ENCODE data around the gene ANKS6.

Gene ANKS6

DNA sequence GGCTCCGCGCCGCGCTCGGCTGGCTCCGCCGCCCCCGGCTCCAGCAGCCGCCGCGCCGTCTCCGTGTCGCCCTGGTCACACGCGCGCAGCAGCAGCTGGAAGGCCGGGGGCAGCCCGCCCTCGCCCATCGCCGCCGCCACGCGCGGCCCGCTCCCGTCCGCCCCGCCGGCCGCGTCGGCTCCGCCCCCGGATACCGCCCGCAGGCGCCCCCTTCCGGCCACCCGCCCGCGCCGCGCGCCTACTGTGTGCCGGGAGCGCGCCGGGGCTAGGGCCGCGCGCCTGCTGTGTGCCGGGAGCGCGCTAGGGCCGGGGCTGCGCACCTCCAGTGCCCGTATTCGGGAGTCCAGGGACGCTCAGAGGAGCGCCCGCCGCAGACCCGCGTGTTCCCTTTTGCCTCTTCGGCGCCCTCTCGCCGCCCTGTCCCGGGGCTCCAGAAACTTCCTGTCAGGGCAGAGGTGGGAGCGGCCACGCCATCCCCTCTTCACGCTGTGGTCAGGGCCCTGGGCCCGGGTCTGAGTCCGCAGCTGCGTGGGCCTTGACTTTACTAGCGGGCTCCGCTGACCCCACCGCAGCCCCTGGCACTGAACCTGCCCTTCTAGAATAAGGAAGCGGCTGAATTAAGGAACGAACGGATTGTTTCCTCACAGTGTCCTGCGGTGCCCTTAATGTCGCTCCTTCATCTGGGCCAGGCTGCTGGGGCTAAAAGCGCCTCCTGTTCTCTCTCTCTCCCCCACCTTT, at the start of gene ANKS6:
TSS of gene ANKS6 (minus strand) at position 192 of the 738 bp plus-strand sequence. CDS start at position 128, 64 bp downstream.
- Mint-ChIP-seq H3K27ac (peak within 1 kb of the TSS; percentile 83), H3K9me3 (no peaks in the 10 kb centered on the region), H3K36me3 (no peaks in the 10 kb centered on the region), H3K4me3 (peak within 1 kb of the TSS; percentile 88), H3K27me3 (no peaks in the 10 kb centered on the region), H3K4me1 (peaks cover 35% of the 10 kb centered on the region)

DNA sequence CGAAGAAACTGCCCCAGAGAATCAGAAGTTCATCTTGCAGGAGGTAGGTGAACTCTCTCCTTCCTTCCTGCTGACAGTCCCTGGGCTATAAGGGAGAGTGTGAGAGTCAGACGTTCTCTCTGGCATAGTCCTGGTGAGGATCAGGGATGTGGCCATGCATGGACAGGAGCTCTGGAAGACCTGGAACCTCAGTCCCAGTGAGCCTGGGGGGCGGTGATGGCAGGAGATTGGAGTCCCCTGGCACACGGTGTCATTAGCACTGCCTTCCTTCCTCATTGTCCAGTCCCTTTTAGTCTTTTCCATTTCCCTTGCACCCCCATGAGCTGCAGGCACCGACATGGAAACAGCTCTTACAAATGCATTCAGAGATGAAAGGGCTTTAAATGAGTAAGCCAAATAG, 49.7 kb upstream of the ANKS6 start:
- H3K4me1 Mint-ChIP-seq, result no peaks in the 10 kb centered on the region
- H3K9me3 Mint-ChIP-seq, result no peaks in the 10 kb centered on the region
- H3K36me3 Mint-ChIP-seq, result peaks cover 4% of the 10 kb centered on the region
- H3K27ac Mint-ChIP-seq, result no peak overlapping the region
- H3K27me3 Mint-ChIP-seq, result no peaks in the 10 kb centered on the region
- no peak overlapping the region for H3K4me3 Mint-ChIP-seq

DNA sequence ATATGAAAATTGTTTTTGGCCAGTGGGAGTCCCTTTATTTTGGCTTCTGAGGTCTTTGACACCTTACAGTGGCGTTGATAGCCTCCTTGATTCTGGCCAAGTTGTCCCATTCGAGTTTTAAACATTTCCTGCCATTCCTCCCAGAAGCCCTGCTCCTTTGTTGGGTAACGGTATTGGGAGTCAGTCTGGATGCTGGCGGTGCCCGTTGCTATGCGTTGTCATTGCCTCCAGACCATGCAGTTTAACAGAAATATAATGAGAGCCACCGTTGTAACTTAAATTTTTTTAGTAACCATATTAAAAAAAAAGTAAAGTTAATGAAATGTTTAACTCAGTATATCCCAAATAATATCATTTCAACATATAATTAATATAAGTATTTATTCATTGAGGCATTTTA, 46.2 kb upstream of the ANKS6 start:
- H3K4me3 Mint-ChIP-seq, result no peak overlapping the region
- no peak overlapping the region for H3K27ac Mint-ChIP-seq
- H3K9me3 Mint-ChIP-seq, result no peaks in the 10 kb centered on the region
- H3K4me1 Mint-ChIP-seq, result no peaks in the 10 kb centered on the region
- H3K27me3 Mint-ChIP-seq, result no peaks in the 10 kb centered on the region
- peaks cover 13% of the 10 kb centered on the region for H3K36me3 Mint-ChIP-seq

DNA sequence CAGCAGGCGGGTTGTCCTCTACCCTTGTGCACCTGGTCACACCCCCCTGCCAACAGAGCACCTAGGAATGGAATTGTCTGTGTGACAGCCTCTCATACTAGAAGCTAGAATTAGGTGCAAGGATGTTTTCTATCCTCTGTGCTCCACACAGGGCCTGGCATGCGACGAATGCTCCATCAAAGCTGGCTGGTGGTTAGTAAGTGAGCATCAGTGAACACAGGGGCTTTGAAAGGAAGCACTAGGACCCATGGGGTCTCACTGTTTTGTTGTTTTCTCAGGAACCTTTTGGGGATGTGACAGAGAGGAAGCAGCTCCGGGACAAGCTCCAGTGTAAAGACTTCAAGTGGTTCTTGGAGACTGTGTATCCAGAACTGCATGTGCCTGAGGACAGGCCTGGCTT, 43.4 kb upstream of the ANKS6 start:
- Mint-ChIP-seq H3K36me3 (peaks cover 17% of the 10 kb centered on the region), H3K4me1 (no peaks in the 10 kb centered on the region), H3K4me3 (no peak overlapping the region), H3K9me3 (no peaks in the 10 kb centered on the region), H3K27me3 (no peaks in the 10 kb centered on the region), H3K27ac (no peak overlapping the region)

DNA sequence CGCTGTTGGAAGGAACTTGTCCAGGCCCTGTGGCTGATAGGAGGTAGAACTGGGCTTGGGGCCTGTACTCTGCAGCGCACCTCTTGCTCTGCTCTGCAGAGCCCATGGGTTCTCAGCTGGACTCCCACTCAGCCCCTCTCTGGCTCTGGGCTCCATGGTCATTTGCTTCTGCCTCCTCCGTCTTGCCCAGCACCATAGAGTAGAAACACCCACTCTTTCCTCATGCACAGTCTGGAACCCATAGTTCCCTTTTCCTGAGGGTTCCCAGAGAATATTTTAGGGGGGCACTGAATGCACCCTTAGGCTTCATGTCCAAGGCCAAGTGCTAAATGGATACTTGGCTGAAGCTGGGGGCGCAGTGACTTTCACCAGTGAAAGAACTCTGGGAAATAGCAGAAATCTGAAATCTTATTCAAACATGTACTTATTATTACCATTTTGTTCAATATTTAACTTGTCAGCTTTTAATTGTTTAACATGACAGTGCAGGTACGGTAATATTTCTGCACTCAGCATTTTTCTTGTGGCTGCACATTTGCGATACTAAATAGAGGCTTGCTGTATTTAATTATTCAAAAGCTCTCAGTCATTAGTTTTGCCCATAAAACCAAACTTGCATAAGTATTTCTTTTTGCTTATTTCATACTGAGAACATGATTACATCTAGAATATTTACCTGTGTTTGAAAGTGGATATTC, 42.7 kb upstream of the ANKS6 start:
- no peak overlapping the region for H3K4me3 Mint-ChIP-seq
- H3K36me3 Mint-ChIP-seq, result peaks cover 16% of the 10 kb centered on the region
- no peak overlapping the region for H3K27ac Mint-ChIP-seq
- H3K4me1 Mint-ChIP-seq, result no peaks in the 10 kb centered on the region
- H3K9me3 Mint-ChIP-seq, result no peaks in the 10 kb centered on the region
- H3K27me3 Mint-ChIP-seq, result no peaks in the 10 kb centered on the region

DNA sequence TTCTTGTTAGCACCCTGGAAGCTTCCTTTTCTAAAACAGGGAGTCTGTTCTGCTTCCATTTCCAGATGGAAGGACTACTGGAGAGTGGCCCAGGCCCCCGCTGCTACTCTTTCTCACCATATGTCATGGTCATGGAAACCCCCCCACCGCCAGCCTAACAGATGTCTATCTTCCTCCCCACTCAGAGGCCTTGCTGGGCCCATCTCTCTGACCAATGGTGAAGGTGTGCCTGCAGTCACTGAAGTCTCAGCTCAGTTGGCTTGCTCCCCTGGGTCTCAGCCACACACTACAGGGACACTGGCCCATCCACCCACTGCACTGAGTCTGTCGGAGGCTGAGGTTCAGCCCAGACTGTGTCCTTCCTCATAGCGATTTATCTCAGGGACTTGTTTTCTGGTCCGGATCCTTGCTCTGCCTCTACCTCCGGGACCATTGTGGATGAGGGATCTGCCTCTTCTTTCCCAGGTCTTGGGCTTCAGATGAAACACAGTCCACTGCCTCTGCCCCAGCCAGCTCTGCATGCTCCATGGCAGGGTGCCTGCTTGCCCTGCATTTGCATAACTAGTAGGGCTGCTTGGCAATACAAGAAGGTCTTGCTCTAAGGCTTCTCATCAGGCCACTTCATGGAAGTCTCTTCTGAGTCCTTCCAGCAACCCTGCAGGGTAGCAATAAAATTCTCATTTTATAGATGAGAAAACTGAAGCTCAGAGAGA, 42.0 kb upstream of the ANKS6 start:
- H3K4me3 Mint-ChIP-seq, result no peak overlapping the region
- H3K27me3 Mint-ChIP-seq, result no peaks in the 10 kb centered on the region
- peak overlapping the region; percentile 59 for H3K27ac Mint-ChIP-seq
- H3K4me1 Mint-ChIP-seq, result no peaks in the 10 kb centered on the region
- H3K9me3 Mint-ChIP-seq, result no peaks in the 10 kb centered on the region
- H3K36me3 Mint-ChIP-seq, result peaks cover 16% of the 10 kb centered on the region

DNA sequence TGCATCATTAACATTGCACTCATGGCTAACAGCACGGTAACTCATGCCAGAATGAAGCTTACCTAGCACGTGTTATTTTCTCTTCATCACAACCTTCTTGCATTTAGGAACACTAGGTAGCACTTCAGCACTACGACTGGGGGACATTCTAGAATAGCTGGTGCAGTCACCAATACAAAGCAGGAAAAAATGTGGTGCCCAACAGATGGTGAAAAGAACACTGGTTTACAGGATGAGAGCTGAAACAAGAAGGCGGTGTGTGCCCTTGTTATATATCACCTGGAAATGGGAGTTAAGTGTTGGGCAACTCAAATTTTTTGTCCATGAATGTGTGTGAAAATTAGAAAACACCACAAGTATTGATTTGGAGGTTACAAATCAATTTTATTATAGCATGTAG, 41.2 kb upstream of the ANKS6 start:
- H3K9me3 Mint-ChIP-seq, result no peaks in the 10 kb centered on the region

DNA sequence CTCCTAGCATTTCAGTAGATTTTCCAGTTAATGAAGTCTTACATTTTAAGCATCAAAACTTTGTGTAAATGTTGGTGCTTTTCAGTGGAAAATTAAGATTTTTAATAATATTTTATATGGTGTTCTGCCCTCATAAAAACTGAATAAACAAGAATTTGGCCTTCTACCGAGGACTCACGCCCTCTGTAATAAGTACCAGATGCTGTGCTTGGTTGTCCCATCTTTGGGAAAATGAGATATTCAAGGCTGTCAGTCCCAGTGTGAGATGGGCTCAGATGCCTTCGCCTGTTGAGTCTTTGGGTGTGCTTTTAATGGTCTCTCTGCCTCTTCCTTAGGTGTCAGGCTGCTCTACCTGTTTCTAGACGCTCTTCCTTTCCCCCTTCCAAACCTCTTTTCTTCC, 39.9 kb upstream of the ANKS6 start:
- Mint-ChIP-seq H3K4me3 (no peak overlapping the region), H3K4me1 (no peaks in the 10 kb centered on the region), H3K9me3 (no peaks in the 10 kb centered on the region), H3K36me3 (peaks cover 23% of the 10 kb centered on the region), H3K27ac (no peak overlapping the region), H3K27me3 (no peaks in the 10 kb centered on the region)

More for the DNA sequence above, 41.2 kb upstream of the ANKS6 start:
- H3K4me1 Mint-ChIP-seq, result no peaks in the 10 kb centered on the region
- H3K36me3 Mint-ChIP-seq, result peaks cover 18% of the 10 kb centered on the region
- no peak overlapping the region for H3K27ac Mint-ChIP-seq
- no peaks in the 10 kb centered on the region for H3K27me3 Mint-ChIP-seq
- H3K4me3 Mint-ChIP-seq, result no peak overlapping the region

DNA sequence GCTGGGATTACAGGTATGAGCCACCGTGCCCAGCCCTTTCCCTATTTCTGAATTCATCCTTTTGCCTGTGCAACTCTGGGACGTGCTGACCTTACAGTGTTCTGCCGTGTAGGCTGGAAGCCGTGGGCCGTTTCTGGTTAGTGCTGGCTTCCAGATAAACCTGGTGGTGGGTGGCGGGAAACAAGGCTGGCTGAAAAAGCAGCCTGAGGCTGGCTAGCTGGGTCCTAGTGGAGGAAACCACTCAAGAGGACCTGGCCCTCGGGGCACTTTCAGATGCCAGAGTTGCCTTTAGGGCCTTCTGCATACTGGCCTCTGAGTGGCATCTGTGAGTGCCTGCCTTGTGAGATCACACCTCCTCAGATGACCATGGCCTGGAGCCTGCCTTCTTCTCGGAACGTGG, 38.0 kb upstream of the ANKS6 start:
- H3K9me3 Mint-ChIP-seq, result no peaks in the 10 kb centered on the region
- no peaks in the 10 kb centered on the region for H3K27me3 Mint-ChIP-seq
- H3K36me3 Mint-ChIP-seq, result peaks cover 18% of the 10 kb centered on the region
- no peak overlapping the region for H3K4me3 Mint-ChIP-seq
- no peak overlapping the region for H3K27ac Mint-ChIP-seq
- H3K4me1 Mint-ChIP-seq, result no peaks in the 10 kb centered on the region

DNA sequence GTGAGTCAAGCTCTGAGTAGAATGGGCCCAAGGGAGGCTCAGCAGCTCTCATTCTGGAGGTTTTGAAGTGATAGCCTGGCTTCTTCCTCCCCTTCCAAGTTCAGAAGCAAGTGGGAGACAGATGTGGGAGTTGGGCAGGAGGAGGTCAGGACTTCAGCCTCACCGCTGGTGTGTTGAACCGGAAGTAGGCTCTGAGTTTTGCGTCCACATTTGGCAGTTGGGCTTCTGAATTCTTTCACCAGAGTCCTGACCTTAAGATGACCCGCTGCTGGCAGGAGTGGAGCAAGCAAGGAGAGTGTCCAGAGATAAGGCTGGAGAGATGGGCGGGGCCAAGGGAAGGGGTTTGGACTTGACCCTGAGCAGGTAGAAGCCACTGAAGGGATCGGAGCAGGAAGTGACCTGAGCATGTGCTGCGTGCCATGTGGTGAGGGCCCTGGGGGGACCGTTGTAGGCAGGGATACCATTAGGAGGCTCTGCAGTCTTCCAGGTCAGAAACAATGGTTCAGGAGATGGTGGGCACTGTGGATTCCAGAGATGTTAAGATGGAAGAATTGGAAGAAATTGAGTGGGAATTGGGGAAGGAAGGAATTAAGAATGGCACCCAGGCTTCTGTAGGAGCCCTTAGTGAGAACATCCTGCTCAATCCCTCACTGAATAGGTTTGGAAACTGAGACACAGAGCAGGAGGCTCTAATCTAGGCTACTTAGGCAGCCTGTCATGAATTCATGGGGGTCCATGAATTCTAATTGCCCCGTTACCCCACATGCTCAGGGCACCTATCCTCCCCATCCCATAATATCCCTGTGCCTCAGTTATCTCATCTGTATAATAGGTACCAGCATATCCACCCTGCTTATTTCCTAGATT, 37.0 kb upstream of the ANKS6 start:
- Mint-ChIP-seq H3K27me3 (no peaks in the 10 kb centered on the region), H3K27ac (no peak overlapping the region), H3K4me3 (no peak overlapping the region), H3K9me3 (no peaks in the 10 kb centered on the region), H3K4me1 (no peaks in the 10 kb centered on the region), H3K36me3 (peaks cover 17% of the 10 kb centered on the region)

DNA sequence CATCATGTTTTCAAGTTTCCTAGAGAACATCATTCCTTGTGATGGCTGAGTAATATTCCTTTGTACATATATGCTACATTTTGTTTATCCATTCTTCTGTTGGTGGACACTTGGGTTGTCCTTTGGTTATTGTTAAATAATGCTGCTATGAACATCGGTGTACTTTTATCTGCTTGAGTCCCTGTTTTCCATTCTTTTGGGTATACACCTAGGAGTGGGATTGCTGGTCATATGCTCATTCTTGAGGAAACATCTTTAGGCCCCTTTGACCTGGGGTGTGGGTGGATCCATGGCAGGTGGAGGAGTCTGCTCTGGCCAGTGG, 36.4 kb upstream of the ANKS6 start:
- Mint-ChIP-seq H3K9me3 (no peaks in the 10 kb centered on the region), H3K36me3 (peaks cover 17% of the 10 kb centered on the region), H3K4me1 (no peaks in the 10 kb centered on the region), H3K4me3 (no peak overlapping the region), H3K27me3 (no peaks in the 10 kb centered on the region), H3K27ac (no peak overlapping the region)

DNA sequence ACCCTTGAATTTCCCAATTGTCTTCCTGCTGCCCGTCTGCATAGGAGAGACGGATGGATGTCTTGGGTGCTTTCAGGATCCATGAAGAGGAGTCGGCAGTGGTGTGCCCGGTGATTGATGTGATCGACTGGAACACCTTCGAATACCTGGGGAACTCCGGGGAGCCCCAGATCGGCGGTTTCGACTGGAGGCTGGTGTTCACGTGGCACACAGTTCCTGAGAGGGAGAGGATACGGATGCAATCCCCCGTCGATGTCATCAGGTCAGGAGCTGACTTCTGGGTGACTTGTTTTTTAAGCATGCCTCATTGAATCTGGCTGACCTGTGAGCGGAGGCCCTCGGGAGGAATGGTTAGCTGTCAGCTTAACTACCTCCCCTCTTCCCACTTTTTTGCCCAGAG, 35.3 kb upstream of the ANKS6 start:
- no peaks in the 10 kb centered on the region for H3K4me1 Mint-ChIP-seq
- H3K27ac Mint-ChIP-seq, result no peak overlapping the region
- peaks cover 17% of the 10 kb centered on the region for H3K36me3 Mint-ChIP-seq
- no peaks in the 10 kb centered on the region for H3K9me3 Mint-ChIP-seq
- H3K4me3 Mint-ChIP-seq, result no peak overlapping the region
- no peaks in the 10 kb centered on the region for H3K27me3 Mint-ChIP-seq

DNA sequence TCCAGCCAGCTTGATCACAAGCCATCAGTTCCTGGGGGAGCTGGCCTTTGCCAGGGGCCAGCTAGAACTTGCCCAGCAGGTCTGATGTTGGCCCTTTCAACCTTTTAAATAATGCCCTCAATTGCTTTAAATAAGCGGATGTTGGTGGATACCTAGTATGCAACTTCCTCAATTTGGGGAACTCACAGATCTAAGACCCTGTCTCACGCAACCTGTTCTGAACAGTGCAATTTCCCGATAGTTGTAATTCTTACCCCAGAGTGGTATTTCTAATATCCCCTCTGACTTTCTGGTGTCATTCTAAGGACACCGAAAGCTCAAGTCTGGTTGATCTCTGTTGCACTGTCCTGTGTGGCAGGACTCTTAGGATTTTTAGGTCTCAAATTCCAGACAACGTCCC, 34.2 kb upstream of the ANKS6 start:
- H3K4me1 Mint-ChIP-seq, result no peaks in the 10 kb centered on the region
- H3K9me3 Mint-ChIP-seq, result no peaks in the 10 kb centered on the region

DNA sequence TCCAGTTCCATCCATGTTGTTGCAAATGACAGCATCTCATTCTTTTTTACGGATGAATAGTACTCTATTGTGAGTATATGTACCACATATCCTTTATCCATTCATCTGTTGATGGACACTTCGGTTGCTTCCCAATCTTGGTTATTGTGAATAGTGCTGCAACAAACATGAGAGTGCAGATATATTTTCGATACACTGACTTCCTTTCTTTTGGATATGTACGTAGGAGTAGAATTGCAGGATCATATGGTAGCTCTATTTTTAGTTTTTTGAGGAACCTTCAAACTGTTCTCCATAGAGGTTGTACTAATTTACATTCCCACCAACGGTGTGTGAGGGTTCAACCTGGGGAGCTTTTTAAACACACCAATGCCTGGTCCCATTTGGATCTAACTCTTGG, 33.4 kb upstream of the ANKS6 start:
- H3K36me3 Mint-ChIP-seq, result peaks cover 13% of the 10 kb centered on the region
- H3K27ac Mint-ChIP-seq, result no peak overlapping the region
- no peaks in the 10 kb centered on the region for H3K4me1 Mint-ChIP-seq
- H3K9me3 Mint-ChIP-seq, result no peaks in the 10 kb centered on the region
- no peak overlapping the region for H3K4me3 Mint-ChIP-seq
- no peaks in the 10 kb centered on the region for H3K27me3 Mint-ChIP-seq

More for the DNA sequence above, 34.2 kb upstream of the ANKS6 start:
- H3K4me3 Mint-ChIP-seq, result no peak overlapping the region
- peaks cover 13% of the 10 kb centered on the region for H3K36me3 Mint-ChIP-seq
- H3K27ac Mint-ChIP-seq, result no peak overlapping the region
- H3K27me3 Mint-ChIP-seq, result no peaks in the 10 kb centered on the region

DNA sequence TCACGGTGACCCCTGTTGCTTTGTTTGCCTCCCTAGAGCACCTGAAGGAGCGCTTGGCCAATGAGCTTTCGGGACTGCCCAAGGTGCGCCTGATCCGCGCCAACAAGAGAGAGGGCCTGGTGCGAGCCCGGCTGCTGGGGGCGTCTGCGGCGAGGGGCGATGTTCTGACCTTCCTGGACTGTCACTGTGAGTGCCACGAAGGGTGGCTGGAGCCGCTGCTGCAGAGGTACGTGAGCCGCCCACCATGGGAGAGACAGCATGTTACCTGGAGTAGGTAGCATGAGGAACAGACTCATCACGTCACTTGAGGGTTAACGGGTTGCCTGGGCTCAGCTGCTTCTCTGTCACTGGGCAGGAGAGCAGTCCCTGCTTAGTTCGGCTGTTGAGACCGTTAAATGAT, 30.4 kb upstream of the ANKS6 start:
- Mint-ChIP-seq H3K27me3 (no peaks in the 10 kb centered on the region), H3K36me3 (peaks cover 13% of the 10 kb centered on the region), H3K27ac (no peak overlapping the region), H3K4me3 (no peak overlapping the region), H3K9me3 (no peaks in the 10 kb centered on the region), H3K4me1 (no peaks in the 10 kb centered on the region)
